Fibroblast of skin of left quadriceps (primary cell): ENCODE measurements around the gene CNGA4.

Experiments used
- DNase-seq, 2 experiments: peaks; one replicate each; pipeline ENCODE4 v3.0.0-alpha.2; 2013; ENCODE audit warnings: low read depth in 2 of 2

CNGA4 gene

DNA sequence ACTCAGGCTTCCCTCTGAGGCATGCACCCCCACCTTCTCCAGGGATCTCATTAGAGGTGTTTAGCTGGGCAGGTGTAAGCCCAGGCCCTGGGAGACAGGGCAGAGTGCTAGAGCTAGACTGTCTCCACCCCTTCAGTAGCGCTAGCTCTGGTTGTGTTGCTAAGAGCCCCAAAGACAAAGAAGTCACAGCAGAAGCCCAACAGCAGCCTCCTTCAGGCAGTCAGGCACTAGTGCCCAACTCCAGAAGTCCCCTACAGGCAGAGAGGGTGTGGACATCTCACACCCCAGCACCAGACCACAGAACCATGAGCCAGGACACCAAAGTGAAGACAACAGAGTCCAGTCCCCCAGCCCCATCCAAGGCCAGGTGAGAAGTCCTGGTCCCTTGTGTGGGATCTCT is at the start of gene CNGA4:
CNGA4 (plus strand) TSS at position 188 of the 400 bp plus-strand sequence; CDS start at position 306, 118 bp downstream.
- no peak for DNase-seq

DNA sequence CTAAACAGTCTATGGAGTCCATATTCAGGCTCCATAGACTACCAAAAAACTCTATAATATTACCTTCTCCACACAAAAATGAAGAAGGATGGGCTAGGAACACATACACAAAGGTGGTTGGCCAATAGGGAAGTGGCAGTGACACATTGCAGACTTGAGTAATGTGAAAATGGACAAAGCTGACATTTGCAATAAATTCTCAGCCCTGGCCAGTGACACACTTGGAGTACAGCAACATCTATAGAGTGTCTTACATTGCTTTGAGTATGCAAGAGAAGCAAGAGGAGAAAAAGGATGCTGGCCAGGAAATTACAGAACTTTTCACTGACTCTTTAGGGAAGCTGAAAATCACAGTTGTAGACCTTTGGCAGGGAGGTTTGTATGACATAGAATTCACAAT is 47.1 kb upstream of the CNGA4 start:
- no peak for DNase-seq

- no peak for DNase-seq
Observed at GRCh38 chr11:6194065-6194581, 44.8 kb upstream of the CNGA4 start.

DNA sequence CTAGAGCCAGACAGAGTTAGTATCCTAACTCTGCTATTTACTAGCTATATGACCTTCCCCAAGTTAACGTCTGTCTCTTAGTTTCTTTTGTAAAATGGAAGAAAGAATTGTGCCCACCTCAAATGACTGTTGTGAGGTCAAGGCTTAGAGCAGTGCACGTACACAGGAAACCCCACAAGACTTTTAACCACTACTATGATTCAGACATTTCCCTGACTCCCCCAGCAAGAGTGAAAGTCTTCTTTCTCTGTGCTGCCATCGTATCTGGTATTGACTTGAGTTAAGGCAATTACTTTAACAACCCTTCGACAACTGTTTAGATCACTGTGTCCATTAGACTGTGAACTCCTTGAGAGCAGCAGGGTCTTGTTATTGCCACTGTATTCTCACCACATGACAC is 42.5 kb upstream of the CNGA4 start:
- no peak for DNase-seq

DNA sequence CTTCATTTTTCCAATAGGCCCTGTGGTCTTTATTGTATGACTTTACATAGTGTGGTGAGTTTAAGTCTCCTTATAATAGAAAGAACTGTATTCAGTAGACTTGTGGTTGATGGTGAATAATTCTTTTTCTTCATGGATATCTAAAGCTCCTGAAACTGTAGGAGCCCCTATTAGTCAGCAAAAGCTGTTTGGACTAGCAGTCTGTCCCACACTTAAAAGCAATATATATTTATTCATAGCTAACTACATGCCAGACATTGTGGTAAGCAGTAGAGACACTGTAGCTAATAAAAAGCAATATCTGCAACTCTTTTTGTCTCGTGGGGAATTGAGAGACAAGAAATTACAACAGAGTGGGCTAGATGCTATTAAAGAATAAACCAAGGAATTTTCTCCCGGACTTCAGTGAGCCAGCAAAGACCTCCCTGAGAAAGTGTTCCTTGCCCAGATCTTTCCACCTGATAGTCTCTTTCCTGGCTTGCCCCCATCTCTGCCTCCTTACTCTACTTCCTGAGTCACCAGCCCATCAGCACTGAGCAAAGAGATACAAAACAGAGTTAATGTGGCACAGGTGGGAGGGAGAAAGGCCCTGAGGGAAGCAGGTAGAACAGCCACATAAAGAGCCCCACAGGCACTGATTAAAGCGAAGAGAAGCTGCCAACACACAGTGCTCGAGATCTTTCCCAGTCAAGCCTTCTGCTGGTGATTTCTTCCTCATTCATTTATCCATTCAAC is 41.3 kb upstream of the CNGA4 start:
- DNase-seq: no peak

DNA sequence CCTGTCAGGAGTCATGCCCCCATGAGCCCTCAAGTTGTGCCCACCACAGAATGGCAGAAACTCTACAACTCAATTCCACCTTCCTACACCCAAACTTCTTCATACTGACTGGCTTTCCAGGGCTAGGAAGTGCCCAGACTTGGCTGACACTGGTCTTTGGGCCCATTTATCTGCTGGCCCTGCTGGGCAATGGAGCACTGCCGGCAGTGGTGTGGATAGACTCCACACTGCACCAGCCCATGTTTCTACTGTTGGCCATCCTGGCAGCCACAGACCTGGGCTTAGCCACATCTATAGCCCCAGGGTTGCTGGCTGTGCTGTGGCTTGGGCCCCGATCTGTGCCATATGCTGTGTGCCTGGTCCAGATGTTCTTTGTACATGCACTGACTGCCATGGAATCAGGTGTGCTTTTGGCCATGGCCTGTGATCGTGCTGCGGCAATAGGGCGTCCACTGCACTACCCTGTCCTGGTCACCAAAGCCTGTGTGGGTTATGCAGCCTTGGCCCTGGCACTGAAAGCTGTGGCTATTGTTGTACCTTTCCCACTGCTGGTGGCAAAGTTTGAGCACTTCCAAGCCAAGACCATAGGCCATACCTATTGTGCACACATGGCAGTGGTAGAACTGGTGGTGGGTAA is 39.6 kb upstream of the CNGA4 start, which contains the start of gene OR52W1:
OR52W1 (plus strand) TSS at position 51 of the 637 bp plus-strand sequence; CDS start at position 51, 0 bp downstream.
- no peak for DNase-seq

DNA sequence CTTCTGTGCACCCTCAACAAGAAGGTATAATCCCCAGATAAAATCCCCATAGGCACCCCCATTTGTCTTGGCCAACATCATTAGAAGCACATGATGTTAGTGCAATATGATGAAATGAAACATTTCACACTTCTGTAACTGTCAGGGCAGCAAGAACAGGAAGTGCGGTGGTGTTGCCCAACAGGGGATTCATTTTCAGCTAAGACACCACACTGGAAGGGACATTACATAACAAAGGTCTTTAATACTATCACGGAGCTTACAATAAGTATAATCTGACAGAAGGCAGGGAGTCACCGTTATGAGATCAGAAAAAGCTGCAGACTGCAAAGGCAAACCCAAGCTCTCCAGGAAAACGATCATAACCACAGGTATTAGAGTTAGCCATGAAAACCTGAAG is 37.9 kb upstream of the CNGA4 start:
- no peak for DNase-seq

DNA sequence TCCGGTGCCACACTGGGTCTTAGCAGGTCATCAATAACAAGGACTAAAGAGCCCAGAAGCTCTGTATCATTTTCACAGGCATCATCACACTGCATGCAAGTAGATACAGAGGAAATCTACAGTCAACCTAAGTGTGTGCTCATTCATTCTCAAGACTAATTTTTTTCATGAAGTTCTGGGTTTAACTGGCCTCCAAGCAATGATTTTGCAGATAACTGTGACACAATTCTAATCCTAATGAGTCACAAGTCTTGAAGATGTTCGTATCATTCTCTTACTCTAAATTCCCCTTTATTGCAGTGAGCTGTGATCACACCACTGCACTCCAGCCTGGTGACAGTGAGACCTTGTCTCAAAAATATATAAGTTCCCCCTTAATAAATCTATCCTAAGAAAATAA is 37.4 kb upstream of the CNGA4 start:
- no peak for DNase-seq

GRCh38 chr11:6202041-6202440 is 36.8 kb upstream of the CNGA4 start:
- DNase-seq: no peak

DNA sequence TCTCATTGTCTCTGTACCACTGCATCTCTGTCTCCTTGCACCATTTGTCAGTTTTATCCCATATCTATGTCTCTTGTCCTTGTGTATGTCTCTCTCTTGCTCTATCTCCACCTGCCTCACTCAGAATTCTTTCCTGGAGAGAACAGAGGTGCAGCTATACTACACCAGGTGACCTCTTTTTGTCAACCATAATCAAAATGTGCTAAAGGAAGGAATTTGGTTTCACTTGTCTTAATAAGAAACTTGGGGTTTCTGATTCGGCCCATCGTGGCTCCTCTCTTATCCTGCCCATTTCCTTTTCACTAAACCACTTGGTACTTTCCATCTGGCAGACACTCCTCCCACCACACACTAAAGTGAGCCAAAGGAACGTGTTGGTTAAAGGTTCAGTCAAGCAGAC is 35.6 kb upstream of the CNGA4 start:
- no peak for DNase-seq

DNA sequence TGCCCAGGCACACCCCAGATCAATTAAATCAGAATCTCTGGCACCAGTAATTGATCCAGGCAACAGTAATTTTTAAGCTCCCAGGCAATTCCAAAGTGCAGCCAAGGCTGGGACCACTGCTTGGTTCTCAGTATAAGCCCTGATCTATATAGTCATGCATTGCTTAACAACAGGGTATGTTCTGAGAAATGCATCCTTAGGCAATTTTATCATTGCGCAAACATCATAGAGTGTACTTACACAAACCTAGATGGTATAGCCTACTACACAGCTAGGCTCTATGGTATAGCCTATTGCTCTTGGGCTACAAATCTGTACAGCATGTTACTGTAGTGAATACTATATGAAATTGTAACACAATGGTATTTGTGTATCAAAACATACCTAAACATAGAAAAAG is 34.2 kb upstream of the CNGA4 start:
- no peak for DNase-seq

GRCh38 chr11:6205366-6205765 is 33.5 kb upstream of the CNGA4 start, which contains the start of gene C11orf42:
TSS of gene C11orf42 (plus strand) at chr11:6205557. CDS start at chr11:6205616, 59 bp downstream.
- DNase-seq: no peak

- no peak for DNase-seq
Observed at GRCh38 chr11:6206456-6207180, 32.3 kb upstream of the CNGA4 start.

- no peak for DNase-seq
Observed at GRCh38 chr11:6209801-6210200, 29.1 kb upstream of the CNGA4 start.

- DNase-seq: peak in 1 of 2 experiments; percentile 22
Observed at GRCh38 chr11:6210274-6210955, 28.5 kb upstream of the CNGA4 start.

DNA sequence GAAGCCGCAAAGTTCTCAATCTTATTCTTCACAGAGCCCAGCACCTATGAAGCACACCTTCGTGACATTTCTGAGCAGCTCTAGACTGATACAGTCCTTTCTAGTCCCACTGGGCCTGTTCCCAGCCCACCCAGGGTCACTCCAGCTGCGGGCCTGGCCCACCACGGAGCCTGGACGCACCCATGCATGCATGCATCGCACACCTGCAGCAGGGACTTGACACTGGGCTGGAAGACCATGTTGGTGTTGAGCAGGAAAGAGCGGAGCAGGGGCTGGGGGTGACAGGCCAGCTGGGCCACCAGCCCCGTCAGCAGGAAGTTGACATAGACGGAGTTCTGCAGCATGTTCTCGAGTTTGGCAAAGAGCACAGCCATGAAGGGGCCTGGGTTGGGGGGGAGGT is 24.4 kb upstream of the CNGA4 start:
- DNase-seq: no peak

DNA sequence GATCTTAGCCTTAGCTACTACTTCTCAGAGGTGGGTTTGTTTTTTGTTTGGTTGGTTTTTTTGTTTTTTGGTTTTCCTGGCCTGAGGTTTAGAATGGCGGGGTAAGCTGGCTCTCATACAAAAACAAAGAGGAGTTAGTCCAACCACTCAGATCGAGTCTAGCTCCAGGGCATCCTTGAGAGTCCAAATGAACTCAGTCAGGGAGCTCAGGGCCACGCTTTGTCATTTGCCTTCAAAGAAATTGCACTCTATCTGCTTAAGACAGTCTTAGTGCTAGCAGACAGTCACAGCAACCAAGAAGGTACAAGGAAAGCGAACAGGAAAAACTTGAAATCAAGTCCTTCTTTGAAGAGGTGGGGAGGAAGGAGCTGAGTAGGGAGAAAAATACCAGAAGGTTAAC is 22.4 kb upstream of the CNGA4 start:
- DNase-seq: no peak

GRCh38 chr11:6217722-6218121 is 21.2 kb upstream of the CNGA4 start:
- DNase-seq: no peak

- peak; percentile 58 to 59 for DNase-seq
Observed at GRCh38 chr11:6219359-6219758, 19.5 kb upstream of the CNGA4 start.

DNA sequence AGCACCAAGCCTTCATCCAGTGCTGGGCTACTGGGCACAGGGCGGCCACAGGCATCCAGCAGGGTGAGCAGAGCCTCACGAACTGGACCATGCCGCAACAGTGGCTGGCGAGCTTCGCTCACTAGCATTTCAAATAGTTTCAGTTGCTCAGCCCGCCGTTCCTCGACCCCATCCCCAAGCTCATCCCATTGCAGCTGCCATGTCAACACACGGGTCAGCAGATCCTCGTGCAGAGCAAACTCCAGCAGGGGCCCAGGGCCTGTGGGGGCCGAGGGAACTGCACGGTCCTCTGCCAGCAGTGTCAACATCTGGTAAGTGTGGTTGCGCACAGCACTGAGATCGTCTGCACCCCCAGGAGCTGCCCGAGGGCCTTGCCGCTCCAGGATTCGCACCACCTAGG is 15.0 kb upstream of the CNGA4 start:
- DNase-seq: no peak

GRCh38 chr11:6224421-6224820 is 14.5 kb upstream of the CNGA4 start:
- DNase-seq: no peak

DNA sequence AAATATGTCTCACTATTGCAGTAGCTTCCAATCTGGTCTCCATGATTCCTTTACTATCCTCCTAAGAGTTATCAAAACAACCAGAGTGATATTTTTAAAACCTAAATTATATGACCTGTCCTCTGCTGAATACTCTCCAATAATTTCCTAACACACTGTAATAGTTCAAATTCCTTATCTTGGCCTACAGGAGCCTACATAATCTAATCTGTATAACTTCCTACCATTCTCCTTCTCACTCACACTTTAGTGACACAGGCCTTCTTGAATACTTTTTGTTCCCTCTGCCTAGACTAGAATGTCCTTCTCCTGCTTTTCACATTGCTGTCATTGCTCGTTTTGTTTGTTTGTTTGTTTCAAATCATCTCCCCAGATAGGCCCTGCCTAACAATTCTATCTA is 13.9 kb upstream of the CNGA4 start:
- no peak for DNase-seq
